ENCODE results near the gene PRKCE.

PRKCE gene

GRCh38 chr2:45631319-45631718 lies 20.2 kb upstream of the PRKCE start:
- in situ Hi-C loops (cut with MboI; ENCODE audit: low sequenced_read_pairs) = no loop called here

- in situ Hi-C loops (cut with MboI; ENCODE audit: low sequenced_read_pairs) = no loop called here
Measured at GRCh38 chr2:45631955-45632354, 19.5 kb upstream of the PRKCE start.

GRCh38 chr2:45634223-45634622 lies 17.3 kb upstream of the PRKCE start:
- in situ Hi-C loops (cut with MboI; ENCODE audit: low sequenced_read_pairs) = no loop called here

GRCh38 chr2:45636008-45636407 lies 15.5 kb upstream of the PRKCE start:
- in situ Hi-C loops (cut with MboI; ENCODE audit: low sequenced_read_pairs) = no loop called here

- in situ Hi-C loops (cut with MboI; ENCODE audit: low sequenced_read_pairs) = no loop called here
Measured at GRCh38 chr2:45637440-45637839, 14.0 kb upstream of the PRKCE start.

- in situ Hi-C loops (cut with MboI; ENCODE audit: low sequenced_read_pairs) = loop anchor here (10.0 kb wide), 1 partner anchor 284 kb away; no protein-coding TSS in a partner anchor
Measured at GRCh38 chr2:45640576-45640975, 10.9 kb upstream of the PRKCE start.

- in situ Hi-C loops (cut with MboI; ENCODE audit: low sequenced_read_pairs) = loop anchor here (10.0 kb wide), 1 partner anchor 282 kb away; no protein-coding TSS in a partner anchor
Measured at GRCh38 chr2:45643095-45643494, 8.4 kb upstream of the PRKCE start.

- in situ Hi-C loops (cut with MboI; ENCODE audit: low sequenced_read_pairs) = loop anchor here (10.0 kb wide), 1 partner anchor 281 kb away; no protein-coding TSS in a partner anchor
Measured at GRCh38 chr2:45643543-45644542, 7.6 kb upstream of the PRKCE start.

GRCh38 chr2:45646289-45646688 lies 5.2 kb upstream of the PRKCE start:
- in situ Hi-C loops (cut with MboI; ENCODE audit: low sequenced_read_pairs) = loop anchor here (5.0 to 10.0 kb wide), 2 partner anchors 131 to 279 kb away; no protein-coding TSS in a partner anchor

- in situ Hi-C loops (cut with MboI; ENCODE audit: low sequenced_read_pairs) = loop anchor here (5.0 to 10.0 kb wide), 2 partner anchors 130 to 277 kb away; no protein-coding TSS in a partner anchor
Measured at GRCh38 chr2:45647356-45647755, 4.1 kb upstream of the PRKCE start.

- in situ Hi-C loops (cut with MboI; ENCODE audit: low sequenced_read_pairs) = loop anchor here (5.0 to 10.0 kb wide), 2 partner anchors 129 to 277 kb away; no protein-coding TSS in a partner anchor
Measured at GRCh38 chr2:45647986-45648520, 3.4 kb upstream of the PRKCE start.

GRCh38 chr2:45648636-45649035 lies 2.8 kb upstream of the PRKCE start:
- in situ Hi-C loops (cut with MboI; ENCODE audit: low sequenced_read_pairs) = loop anchor here (5.0 to 10.0 kb wide), 2 partner anchors 129 to 276 kb away; no protein-coding TSS in a partner anchor

- in situ Hi-C loops (cut with MboI; ENCODE audit: low sequenced_read_pairs) = loop anchor here (5.0 to 10.0 kb wide), 2 partner anchors 128 to 275 kb away; no protein-coding TSS in a partner anchor
Measured at GRCh38 chr2:45649462-45649857, 2.0 kb upstream of the PRKCE start.

- in situ Hi-C loops (cut with MboI; ENCODE audit: low sequenced_read_pairs) = loop anchor here (5.0 to 10.0 kb wide), 2 partner anchors 127 to 275 kb away; no protein-coding TSS in a partner anchor
Measured at GRCh38 chr2:45649858-45650811, 1.3 kb upstream of the PRKCE start.

GRCh38 chr2:45650851-45651414 lies 542 bp upstream of the PRKCE start:
- in situ Hi-C loops (cut with MboI; ENCODE audit: low sequenced_read_pairs) = no loop called here

GRCh38 chr2:45652090-45653031 lies 886 bp downstream of the PRKCE start:
- in situ Hi-C loops (cut with MboI; ENCODE audit: low sequenced_read_pairs) = no loop called here

- in situ Hi-C loops (cut with MboI; ENCODE audit: low sequenced_read_pairs) = no loop called here
Measured at GRCh38 chr2:45653122-45653913, 1.8 kb downstream of the PRKCE start.

- in situ Hi-C loops (cut with MboI; ENCODE audit: low sequenced_read_pairs) = no loop called here
Measured at GRCh38 chr2:45654250-45654649, 2.8 kb downstream of the PRKCE start.

Measured in HL-60/S4 (cell line).